GM06990 (cell line): ENCODE results near the gene MGAT5.

Experiments used
- DNase-seq: peaks from one replicate; pipeline ENCODE4 v3.0.0-alpha.2; 2011; ENCODE audit not compliant: insufficient read length; ENCODE audit errors: extremely low read depth
- H3K27me3 ChIP-seq: replicated peaks from 2 replicates; pipeline ENCODE4 v1.6.0; 2011; ENCODE audit warnings: low read length; ENCODE audit not compliant: control insufficient read depth, insufficient read depth
- H3K36me3 ChIP-seq: 2 replicates; pipeline ENCODE4 v1.5.1; 2011; ENCODE audit warnings: low read length; ENCODE audit not compliant: control insufficient read depth, insufficient read depth
- H3K4me3 ChIP-seq: replicated peaks from 2 replicates; pipeline ENCODE4 v1.5.1; 2011; ENCODE audit warnings: low read depth, mild to moderate bottlenecking, control low read depth, low read length
- TF ChIP-seq, protein P1 (sequence below): IDR thresholded peaks from 2 replicates; pipeline ENCODE4 v1.5.1; 2011; ENCODE audit warnings: low read length, control low read depth, mild to moderate bottlenecking, inconsistent platforms; ENCODE audit not compliant: insufficient read depth, poor library complexity, severe bottlenecking

The MGAT5 gene

DNA sequence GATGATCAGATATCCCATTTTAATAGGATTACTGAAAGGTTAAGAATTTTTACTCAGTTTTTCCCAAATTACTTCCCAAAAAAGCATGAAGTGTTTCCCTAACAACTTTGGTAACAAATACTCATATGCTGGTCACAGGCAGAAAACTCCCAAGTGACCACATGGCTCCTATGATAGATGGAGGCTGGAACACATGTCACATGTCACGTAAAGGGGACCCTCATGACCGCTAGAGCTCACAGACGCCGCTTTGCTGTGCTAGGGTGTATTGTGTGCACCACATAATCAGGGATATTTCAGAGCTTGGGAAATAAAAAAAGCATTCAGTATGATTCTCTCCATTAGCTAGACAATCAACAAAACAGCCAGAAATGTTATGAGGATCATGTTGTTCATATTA, 236.7 kb downstream of the MGAT5 start:
- TF ChIP-seq, protein P1, sequence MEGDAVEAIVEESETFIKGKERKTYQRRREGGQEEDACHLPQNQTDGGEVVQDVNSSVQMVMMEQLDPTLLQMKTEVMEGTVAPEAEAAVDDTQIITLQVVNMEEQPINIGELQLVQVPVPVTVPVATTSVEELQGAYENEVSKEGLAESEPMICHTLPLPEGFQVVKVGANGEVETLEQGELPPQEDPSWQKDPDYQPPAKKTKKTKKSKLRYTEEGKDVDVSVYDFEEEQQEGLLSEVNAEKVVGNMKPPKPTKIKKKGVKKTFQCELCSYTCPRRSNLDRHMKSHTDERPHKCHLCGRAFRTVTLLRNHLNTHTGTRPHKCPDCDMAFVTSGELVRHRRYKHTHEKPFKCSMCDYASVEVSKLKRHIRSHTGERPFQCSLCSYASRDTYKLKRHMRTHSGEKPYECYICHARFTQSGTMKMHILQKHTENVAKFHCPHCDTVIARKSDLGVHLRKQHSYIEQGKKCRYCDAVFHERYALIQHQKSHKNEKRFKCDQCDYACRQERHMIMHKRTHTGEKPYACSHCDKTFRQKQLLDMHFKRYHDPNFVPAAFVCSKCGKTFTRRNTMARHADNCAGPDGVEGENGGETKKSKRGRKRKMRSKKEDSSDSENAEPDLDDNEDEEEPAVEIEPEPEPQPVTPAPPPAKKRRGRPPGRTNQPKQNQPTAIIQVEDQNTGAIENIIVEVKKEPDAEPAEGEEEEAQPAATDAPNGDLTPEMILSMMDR: no peak
- Histone ChIP-seq H3K36me3 (no peaks in the 10 kb centered on the region), H3K27me3 (0 out of 2 replicates have a peak, but pooled peaks cover 1% of the 10 kb centered on the region), H3K4me3 (no peak overlapping the region)
- no peak for DNase-seq

DNA sequence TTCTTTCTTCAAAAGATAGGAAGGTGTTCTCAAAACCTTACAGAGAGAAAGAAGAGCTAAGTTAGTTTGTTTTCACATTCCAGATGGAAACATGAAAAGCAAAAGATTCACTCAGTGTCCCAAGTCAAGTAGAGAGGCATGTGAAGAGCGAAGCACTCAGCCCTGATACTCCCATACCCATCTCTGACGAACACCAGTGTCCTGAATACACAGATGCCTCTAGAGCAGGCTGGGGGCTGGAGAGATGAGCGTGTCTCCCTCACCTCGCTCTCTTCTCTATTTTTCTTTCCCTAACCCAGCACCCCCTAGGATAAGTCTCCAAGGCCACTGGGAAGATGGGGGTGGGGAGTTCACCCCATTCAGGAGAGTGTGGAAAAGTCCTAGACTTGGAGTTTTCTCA, 237.2 kb downstream of the MGAT5 start:
- H3K4me3 ChIP-seq: no peak overlapping the region
- TF ChIP-seq, protein P1: no peak
- 0 out of 2 replicates have a peak, but pooled peaks cover 1% of the 10 kb centered on the region for H3K27me3 ChIP-seq
- H3K36me3 ChIP-seq: no peaks in the 10 kb centered on the region
- DNase-seq: no peak

DNA sequence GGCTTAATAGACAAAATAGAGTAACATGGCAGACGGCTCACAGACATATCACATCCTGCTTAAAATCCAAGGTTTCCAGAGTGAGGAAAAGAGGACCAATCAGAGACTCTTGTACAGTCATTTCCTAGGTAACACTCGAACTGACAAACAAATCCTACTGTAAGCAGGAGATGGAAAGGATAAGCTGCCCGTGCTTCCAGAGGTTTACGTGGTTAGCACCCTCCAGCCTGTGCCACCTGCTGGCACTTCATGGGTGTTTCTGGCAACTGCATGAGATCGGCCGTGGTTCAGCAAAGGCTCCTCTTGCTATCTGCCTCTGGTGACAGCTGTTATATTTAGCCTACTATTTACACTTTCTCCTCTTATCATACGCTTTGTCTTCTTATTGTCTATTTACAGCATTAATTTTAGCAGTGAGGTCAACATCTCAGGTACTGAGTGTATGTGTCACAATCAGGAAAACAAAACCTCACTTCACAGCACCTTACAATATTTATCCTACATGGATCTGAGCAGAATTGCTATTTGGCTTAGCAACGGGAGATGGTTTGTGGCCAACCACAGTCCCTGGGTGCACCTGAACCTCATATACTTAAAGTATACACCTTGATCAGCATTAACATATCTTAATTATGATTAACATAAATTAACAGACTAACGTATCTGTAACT, 238.0 kb downstream of the MGAT5 start:
- Histone ChIP-seq H3K36me3 (no peaks in the 10 kb centered on the region), H3K27me3 (0 out of 2 replicates have a peak, but pooled peaks cover 1% of the 10 kb centered on the region), H3K4me3 (no peak overlapping the region)
- TF ChIP-seq, protein P1: no peak
- no peak for DNase-seq

DNA sequence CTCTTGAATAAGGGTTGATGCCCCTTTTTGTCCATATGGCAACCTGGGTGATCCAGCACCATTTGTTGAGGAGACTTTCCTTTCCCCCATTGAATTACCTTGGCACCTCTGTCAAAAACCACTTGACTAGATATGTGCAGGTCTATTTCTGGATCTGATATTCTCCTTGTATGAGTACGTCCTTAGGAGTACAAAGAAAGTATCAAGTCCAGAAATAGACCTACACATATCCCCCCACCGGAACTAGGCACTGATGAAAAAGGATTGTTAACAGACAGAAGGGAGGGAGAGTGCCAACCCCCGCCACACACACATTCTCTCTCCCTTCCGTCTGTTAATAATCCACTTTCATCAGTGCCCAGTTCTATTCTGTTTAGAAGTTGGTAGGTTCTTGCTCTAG, 239.9 kb downstream of the MGAT5 start:
- TF ChIP-seq, protein P1: no peak
- no peaks in the 10 kb centered on the region for H3K36me3 ChIP-seq

DNA sequence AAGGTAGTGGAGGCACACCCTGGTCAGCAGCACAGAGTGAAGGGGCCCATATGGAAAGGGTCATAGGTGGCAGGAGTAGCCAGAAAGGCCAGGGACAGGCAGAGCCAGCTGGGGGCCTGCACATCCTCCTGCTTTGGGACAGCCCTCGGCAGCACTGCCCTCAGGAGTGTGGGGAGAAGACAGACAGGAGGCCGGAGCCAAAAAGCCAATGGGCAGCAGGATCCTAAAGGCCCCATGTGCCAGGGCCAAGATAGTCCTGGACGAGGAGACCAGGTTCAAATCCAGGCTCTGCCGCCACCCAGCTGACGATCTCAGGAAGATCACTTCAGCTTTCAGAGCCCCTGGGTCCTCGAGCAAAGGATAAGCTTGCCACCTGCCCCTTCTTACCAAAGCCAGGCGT, 244.8 kb downstream of the MGAT5 start:
- DNase-seq: no peak
- Histone ChIP-seq H3K4me3 (no peak overlapping the region), H3K36me3 (no peaks in the 10 kb centered on the region), H3K27me3 (no peaks in the 10 kb centered on the region)
- TF ChIP-seq, protein P1: no peak

More for the DNA sequence above, 239.9 kb downstream of the MGAT5 start:
- Histone ChIP-seq H3K27me3 (0 out of 2 replicates have a peak, but pooled peaks cover 1% of the 10 kb centered on the region), H3K4me3 (no peak overlapping the region)
- DNase-seq: no peak

DNA sequence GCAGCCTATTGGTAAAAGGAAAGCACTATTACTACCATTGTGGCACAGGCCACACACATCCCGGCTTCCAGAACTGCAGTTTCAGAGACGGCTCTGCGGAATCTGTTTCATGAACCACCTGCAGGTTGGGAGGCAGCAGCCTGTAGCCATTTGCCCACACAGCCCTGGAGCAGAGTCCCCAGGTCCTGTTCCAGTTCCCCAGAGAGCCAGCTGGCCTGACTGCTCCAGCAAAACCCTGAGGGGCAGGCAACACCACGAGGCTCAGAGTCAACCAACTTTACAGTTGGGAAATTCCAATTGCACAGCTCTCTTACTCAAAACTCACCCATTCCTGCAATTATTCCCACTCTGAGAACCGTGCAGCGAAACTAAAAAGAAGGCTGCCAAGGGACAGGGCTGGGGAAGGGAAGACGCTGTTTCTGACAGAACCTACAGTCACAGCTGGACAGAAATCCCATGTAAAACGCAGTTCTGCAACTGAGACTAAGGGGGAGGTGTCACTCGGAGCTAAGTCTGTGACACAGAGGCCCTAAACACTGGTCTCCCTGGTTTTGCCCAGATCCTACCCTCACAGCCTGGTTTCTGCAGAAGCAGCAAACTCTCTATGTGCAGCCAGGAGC, 245.5 kb downstream of the MGAT5 start:
- TF ChIP-seq, protein P1: no peak
- Histone ChIP-seq H3K27me3 (no peaks in the 10 kb centered on the region), H3K36me3 (no peaks in the 10 kb centered on the region), H3K4me3 (no peak overlapping the region)
- no peak for DNase-seq
